Measurements from ENCODE around the gene NTRK2.

- TF ChIP-seq CTCF (conservative IDR thresholded peaks at IDR 0.05 in 1 of 2, IDR thresholded peaks at IDR 0.05 in 1 of 2; ENCODE audit: extremely low read depth in 1 of 2, insufficient read depth in 1 of 2, low read depth in 1 of 2, low read length in 2 of 2) = no peak
- no peak for TF ChIP-seq EZH2 (IDR thresholded peaks at IDR 0.05; ENCODE audit: borderline replicate concordance, low read length)
These were observed 224.0 kb downstream of the NTRK2 start for GRCh38 chr9:84893419-84894128.

Measured in mammary epithelial cell (primary cell).